ENCODE data around the gene SEPTIN6.
"Not testable (repeated sequence)": the region's sequence is repeated elsewhere in the genome, so short reads cannot be mapped to it uniquely, and the experiment has no call there.

The SEPTIN6 gene

GRCh38 chrX:119690921-119691716 lies 1.8 kb downstream of the SEPTIN6 start:
- DNase-seq, result peak; percentile 75

DNA sequence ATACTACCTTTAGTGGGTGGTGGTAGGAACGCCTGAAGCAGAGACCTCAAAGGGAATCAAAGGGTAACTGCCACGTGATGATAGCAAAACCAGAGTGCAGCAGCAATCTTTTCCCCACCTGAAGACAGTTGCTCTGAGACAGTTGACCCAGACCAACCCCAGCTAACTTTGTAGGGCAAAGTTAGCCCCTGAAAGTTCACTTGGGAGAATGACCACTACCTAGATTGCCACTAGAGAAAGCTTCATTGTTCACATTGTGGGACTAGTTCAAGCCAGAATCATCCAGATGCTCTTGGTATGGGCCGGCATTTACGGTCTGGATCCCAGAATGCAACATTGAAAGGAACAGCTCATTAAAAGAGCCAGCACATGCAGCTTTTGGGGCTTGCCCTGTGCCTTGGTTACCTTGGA lies 4.1 kb downstream of the SEPTIN6 start:
- DNase-seq, result peak; percentile 44

- no peak for DNase-seq
Measured at GRCh38 chrX:119687661-119688413, 5.1 kb downstream of the SEPTIN6 start.

DNA sequence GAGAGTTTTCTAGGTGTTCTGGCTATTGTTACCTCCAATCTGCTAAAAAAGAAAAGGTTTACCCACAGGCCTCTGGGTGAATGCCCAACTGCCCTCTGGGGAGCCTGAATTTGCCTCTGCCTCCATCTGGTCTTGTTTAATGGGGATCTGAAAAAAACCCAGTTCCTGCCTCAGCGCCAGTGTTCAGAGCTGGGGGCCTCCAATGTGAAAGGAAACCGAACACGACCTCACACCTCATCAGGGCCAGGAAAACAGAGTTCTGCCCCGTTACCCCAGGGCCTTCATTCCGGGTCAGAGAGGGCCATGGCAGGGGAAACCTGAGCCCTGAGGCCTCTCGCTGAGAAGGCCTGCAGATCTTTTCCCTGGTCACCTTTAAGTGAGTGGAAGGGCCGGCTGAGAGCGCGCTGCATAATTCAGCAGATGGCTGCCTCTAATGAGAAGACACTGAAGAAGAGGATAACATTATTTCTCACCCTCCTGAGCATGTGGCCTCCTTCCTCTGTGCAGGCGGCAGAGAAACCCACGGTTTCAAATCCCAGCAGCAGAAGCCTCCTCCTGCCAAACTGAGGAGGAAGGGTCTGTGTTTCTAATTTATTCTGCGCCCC lies 6.8 kb downstream of the SEPTIN6 start:
- no peak for DNase-seq

DNA sequence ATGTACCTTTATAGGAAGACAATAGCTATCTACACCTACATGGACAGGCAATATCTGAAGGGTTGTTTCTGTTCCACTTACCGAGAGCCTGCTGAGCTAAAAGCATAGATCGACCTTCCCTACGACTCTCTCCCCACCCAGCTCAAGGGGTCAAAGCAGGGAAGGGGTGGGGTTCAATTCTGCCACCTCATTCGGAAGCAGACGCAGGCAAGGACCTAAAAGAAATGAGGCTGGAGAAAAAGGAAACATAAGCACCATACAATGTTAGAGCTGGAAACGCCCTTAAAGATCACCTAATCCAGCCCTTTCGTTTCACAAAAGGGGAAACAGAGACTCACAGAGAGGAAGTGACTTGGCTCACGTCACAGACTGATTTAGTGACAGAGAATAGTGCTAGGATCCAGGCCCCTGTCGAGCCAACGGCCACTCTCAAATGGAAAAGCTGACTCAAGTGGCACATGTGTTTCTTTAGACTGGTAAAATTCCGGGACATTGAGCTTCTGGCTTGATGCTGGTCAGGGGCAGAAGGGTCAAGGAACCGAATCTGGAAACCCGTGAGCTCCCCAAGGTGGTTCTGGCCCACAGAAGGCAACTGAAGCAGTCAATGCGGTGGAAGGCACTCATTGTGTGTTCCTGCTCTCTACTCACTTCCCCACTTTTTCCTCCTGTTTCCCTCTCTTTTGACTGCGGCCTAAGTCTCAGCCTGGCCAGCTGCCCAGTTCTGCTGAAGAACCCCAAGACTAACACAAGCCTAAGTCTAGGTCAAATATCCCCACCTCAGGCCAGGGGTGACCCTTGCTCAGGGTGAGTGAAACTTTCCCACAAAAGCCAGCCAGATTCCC lies 7.5 kb downstream of the SEPTIN6 start:
- peak; percentile 35 for DNase-seq

GRCh38 chrX:119684916-119685224 lies 8.1 kb downstream of the SEPTIN6 start:
- no peak for DNase-seq

GRCh38 chrX:119684312-119684711 lies 8.7 kb downstream of the SEPTIN6 start:
- not testable (repeated sequence) for DNase-seq

DNA sequence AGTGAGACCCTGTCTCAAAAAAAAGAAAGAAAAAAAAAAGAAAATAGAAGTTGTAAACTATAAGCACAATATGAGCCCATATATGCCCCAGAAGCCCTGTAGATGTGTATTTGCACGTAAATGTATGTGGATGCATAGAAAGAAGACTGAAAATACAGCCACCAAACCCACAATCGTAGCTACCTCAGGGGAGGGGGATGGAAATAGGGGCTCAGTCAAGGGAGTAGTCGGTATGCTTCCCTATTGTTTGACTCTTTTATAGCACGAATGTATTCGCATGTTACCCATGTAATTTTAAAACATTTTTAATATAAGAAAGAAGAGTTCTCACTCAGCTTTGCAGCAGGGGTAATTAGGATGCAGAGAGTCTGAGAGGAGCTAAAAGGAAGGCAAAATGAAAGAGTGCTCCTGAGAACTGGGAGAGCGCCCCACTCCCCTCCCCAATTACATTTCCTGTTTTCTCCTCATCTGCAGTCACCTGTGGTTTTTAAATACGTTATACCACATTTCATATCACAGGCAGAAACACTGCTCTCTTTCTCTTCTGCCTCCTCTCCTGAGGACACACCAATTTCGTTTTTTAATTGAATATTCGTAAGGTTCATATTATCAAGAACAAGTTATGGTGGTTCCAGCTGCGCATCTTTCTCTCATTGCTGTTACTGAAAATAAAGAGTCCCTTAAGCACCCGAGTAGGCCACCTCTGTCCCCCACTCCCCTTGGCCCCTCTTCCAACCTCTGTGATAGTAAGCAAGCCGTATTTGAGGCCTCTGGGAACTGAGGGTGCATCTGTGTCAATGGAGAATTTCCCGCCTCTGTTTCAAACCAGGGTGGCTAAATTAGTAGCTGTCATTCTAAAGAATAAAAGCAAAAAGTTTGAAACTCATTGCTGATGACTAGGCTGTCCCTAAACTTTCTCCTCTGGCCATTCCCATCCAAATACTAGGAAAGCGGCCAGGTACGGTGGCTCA lies 10.7 kb downstream of the SEPTIN6 start:
- DNase-seq, result no peak

- no peak for DNase-seq
Measured at GRCh38 chrX:119677654-119677981, 15.3 kb downstream of the SEPTIN6 start.

GRCh38 chrX:119676949-119677653 lies 15.9 kb downstream of the SEPTIN6 start:
- no peak for DNase-seq

DNA sequence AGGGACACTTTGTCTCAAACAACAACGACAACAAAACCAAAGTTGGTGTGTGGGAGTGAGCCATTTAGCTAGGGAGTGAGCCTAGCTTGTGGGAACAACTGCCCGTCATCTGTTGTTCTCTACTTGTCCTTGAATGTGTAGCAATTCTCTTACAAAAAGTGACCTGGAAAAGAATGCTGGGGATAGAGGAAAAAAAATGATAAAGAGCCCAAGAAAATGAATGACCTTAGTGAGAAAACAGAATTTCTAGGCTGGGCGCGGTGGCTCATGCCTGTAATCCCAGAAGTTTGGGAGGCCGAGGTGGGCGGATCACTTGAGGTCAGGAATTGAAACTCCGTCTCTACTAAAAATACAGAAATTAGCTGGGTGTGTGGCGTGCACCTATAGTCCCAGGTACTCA lies 19.6 kb downstream of the SEPTIN6 start:
- no peak for DNase-seq

DNA sequence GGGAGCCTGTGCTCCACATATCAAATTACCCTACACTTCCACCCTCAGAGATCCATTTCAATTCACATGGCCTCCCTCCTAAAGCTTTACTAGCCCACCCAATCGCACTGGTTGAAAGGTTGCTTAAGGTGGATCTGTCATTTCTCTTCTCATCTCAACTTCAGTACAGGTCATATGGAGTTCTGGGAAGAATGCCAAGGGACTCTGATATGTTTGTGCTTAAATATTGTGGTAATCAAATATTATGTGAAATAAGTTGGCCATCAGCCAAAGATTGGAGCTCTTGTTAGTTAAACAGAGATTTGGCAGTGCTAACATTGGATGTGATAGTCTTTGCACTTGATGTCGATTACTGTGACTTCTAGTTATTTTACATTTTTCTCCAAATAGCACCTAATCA lies 20.5 kb downstream of the SEPTIN6 start:
- DNase-seq, result no peak

GRCh38 chrX:119669424-119670037 lies 23.4 kb downstream of the SEPTIN6 start:
- no peak for DNase-seq

- DNase-seq, result no peak
Measured at GRCh38 chrX:119667111-119667878, 25.7 kb downstream of the SEPTIN6 start.

- DNase-seq, result not testable (repeated sequence)
Measured at GRCh38 chrX:119664877-119665276, 28.1 kb downstream of the SEPTIN6 start.

DNA sequence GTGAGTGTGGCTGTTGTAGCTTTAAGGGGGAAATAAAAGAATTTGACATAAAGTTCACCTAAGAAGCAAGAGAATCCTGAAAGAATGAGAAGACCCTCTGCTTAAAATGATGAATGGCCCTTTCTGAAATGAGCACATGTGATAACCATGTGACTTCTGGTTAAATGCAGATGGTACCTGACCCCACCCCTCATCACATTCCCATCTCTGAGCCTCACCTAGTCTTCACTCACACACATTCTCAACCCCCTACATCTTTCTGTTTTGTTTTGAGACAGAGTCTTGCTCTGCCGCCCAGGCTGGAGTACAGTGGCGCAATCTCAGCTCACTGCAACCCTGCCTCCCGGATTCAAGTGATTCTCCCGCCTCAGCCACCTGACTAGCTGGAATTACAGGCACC lies 31.5 kb downstream of the SEPTIN6 start:
- DNase-seq, result no peak

GRCh38 chrX:119659522-119659921 lies 33.4 kb downstream of the SEPTIN6 start:
- no peak for DNase-seq

- peak; percentile 82 for DNase-seq
Measured at GRCh38 chrX:119655125-119655524, 37.8 kb downstream of the SEPTIN6 start.

DNA sequence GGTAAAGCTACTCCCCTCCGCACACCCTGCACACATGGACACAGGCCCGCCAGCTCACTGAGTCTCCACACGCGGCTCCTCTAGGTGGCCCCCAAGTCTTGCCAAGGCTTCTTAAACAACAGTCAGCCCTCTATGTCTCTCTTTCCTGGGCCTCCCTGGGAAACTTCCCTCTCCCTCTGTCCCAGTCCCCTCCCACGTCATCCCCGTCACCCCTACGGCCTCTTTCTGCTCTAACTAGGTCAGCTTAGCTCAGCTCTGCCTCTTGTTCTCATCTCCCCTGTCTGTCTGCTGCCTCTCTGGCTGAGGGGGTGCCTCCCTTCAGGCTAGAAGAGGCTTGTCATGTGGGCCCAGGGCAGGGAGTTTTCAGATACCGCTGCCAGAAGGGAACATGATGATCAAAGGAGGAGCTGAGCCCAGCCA lies 38.8 kb downstream of the SEPTIN6 start:
- peak; percentile 37 for DNase-seq

DNA sequence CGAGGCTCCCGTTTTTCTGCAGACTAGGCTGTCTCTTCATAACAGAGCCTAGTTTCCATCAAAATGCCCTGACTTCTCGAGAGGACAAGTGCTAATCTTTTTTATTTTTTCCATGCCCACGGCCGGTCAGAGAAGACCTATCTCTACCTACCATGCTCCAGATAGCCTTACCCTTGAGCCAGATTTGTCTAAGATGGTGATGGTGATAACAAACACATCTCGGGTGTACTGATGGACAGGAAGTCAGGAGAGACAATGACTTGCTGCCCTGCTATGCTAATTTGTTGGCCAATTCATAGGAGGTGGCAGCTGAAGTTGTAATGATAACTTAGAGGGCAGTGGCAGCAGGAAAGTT lies 44.6 kb downstream of the SEPTIN6 start:
- no peak for DNase-seq

All from activated naive CD4-positive, alpha-beta T cell treated with Interleukin-2 at 50 U/mL for 16 hours (primary cell).